Superior temporal gyrus (tissue), 1 donor: Measurements from ENCODE around the gene SCFD2.
"Not testable (repeated sequence)": the region's sequence is repeated elsewhere in the genome, so short reads cannot be mapped to it uniquely, and the experiment has no call there.

Source experiments
- DNase-seq: peaks from one replicate; pipeline ENCODE4 v3.0.0-alpha.2; 2016; ENCODE audit errors: extremely low spot score

SCFD2 gene

DNA sequence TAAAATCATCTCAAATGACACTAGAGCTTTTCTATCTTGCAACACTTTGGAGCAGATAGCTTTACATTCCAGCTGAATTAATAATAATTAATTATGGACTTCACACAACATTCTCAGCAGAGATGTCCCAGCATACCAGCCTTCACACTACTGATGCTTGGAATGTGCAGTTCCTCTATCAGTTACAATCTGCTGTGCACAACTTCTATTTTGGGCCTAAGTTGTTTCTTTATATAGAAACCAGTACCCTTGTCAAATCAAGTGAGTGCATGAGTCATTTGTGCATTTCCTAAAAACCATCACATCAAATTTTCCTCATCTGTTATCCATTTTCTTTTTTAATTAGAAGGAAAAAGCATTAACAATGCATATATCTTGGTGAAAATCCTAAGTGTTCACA, 512.5 kb downstream of the SCFD2 start:
- DNase-seq = peak; percentile 75

DNA sequence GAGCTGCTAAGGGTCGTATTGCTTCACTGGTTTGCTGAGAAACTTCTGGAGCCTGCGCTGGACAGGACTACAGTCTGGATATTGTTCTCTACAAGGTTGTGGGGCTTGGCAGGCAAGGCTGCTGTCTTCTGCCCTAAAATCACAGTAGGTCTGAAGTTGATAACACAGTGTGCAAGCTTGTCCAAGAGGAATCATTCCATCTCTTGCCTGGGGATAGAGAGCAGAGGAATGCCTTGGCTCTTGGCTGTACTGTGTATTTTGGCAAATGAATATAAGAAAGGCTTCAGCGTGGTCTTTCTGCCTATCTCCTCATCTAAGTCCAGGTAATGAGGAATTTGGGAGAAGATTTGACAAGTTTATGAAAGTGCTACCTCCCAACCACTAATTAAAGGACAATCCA, 513.1 kb downstream of the SCFD2 start:
- DNase-seq = no peak

DNA sequence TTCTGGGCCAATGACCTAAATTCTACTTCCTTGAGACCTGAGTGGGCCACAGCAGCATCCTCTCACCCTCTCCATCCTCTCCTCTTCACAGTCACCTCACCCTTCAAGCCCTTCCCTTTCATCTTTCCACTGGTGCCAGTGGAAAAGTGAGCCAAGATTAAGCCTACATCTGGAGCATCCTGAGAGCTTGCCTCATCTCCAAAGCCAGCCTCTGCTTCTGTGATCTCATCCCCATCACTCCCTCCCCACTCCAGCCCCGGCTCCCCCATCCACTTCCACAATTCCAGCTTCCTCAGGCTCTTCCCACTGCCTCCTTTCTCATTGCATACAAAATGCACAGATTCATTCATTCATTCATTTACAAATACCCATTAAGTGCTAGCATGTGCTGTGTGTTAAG, 513.8 kb downstream of the SCFD2 start:
- no peak for DNase-seq

DNA sequence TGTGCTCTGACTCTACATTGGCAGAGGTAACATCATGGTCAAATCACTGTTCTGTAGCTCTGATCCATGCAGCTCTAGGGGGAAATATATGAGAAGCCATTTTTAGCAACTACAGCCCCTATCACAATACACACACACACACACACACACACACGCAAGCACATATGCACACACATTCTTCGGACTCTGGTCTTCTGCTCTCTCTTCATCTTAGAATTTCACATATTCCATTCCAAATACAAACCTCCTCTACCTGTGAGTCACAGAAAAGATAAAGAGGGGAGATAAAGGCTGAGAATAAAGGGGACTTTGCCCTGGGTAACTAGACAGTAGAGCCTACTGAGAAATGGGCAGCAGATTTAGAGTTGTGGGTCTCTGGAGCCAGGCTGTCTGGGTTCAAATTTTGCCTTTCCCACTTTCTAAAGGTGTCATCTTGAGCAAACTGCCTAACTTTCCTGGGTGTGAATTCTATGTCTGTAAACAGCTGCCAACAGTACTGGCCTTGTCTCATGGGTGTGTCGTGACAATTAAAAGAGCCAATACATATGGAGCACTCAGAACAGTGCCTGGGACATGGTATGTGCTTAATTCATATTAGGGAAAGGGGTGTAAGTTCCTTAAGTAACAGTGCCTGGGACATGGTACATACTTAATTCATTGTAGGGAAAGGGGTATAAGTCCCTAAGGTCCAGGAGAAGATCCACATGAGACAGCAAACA, 515.3 kb downstream of the SCFD2 start:
- no peak for DNase-seq

DNA sequence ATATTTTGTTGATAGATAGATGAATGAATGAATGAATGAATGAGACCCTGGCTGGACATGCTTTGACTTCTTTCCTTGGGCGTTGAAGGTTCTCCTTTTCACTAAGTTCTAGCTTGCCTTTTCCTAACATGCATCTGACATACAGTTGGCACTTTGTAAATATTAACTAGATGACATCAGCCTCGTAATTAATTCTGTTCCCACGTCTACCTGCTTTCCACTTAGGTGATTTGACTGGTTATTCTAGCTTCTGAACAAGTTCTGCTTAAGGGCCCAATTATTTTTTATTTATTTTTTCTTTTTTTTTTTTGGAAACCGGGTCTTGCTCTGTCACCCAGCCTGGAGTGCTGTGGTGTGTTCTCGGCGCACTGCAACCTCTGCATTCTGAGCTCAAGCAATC, 517.6 kb downstream of the SCFD2 start:
- DNase-seq = no peak

DNA sequence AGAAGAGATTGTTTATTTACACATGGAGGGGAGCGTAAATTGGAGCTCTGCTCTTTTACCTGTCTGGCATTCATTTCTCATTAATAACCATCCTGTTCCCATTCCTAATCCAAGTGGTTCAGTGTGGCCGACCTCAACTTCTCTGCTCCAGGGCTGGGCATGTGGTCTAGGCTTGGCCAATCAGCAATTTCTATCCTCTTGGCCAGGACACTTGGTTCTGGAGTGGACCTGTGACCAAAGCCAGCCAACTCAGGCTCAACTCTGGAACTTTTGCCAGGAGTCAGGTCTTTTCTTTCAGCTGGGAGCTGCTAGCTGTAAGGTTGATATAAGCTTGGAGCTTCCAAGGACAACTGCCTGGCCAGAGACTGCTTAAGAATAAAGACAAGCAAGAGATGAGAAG, 519.4 kb downstream of the SCFD2 start:
- DNase-seq = peak; percentile 7

DNA sequence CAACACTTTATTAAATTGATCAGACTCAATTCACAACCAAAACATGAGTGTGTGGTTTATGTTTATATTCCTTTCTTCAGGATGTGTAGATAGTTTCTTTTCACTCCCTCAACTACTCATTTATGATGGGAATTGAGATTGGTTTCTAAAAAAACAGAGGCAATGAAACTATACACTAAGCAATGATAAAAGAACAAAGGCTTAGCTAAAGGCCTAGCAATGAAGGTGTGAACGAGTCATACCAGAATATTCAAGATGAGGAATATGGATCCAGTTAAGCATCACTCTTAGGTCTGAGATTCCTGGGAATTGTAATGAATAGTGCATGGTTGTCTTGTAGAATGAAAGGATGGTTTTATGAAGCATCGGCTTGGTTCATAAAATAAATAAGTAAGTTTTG, 521.3 kb downstream of the SCFD2 start:
- DNase-seq = no peak

DNA sequence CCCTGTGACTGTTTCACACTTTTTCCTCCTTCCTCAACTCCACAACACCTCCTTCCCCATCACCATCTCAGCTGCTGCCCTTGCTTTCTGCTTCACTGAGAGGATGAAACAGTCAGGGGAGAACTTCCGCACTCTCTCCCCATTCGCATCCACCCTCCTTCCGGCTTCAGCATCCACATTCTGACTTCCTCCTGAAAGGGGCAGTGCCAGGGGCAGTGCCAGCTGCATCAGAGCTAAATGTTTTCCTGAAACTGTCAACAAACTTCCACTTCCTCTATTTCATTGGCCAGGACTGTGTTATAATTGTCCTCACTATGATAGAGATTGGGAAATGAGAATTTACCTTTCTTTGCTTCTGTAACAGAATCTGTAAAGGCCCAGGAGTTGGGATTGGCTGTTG, 521.9 kb downstream of the SCFD2 start:
- DNase-seq = no peak

DNA sequence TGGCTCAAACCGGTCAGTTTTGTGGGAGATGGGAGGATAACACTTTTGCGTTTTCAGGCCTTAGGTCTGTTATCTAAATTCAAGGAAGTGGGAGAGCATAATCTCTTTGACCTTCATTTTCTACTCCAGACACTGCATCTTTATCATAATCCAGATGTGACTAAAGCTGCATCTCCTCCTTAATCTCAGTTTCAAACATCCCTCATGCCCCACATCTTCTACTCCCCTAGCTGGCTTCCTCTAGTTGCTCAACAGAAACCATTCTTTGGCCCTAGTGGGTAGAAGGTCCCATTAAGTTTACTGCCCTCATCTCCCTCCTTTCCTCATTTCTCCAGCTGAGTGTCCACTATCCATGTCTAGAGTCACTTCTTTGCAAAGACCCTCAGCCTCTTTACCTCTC, 522.5 kb downstream of the SCFD2 start:
- DNase-seq = no peak

DNA sequence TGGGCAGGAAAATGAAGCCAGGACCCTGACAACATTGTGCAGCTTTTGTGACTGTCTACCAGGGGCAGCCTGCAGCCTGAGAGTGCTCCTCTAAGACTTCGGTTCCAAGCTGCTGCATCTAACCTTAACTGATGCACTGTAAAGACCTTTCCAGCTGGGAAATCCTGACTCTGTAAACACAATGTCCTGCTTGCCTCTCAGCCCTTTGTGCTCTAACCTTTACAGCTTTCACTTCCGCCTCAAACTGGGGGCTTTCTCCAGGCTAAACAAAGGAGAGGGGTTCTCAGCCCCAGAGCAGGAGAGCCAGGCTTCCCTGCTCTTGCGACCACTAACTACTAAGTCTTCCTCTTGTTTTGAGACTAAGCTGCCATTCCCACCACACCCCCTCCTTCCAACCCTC, 523.1 kb downstream of the SCFD2 start:
- no peak for DNase-seq

DNA sequence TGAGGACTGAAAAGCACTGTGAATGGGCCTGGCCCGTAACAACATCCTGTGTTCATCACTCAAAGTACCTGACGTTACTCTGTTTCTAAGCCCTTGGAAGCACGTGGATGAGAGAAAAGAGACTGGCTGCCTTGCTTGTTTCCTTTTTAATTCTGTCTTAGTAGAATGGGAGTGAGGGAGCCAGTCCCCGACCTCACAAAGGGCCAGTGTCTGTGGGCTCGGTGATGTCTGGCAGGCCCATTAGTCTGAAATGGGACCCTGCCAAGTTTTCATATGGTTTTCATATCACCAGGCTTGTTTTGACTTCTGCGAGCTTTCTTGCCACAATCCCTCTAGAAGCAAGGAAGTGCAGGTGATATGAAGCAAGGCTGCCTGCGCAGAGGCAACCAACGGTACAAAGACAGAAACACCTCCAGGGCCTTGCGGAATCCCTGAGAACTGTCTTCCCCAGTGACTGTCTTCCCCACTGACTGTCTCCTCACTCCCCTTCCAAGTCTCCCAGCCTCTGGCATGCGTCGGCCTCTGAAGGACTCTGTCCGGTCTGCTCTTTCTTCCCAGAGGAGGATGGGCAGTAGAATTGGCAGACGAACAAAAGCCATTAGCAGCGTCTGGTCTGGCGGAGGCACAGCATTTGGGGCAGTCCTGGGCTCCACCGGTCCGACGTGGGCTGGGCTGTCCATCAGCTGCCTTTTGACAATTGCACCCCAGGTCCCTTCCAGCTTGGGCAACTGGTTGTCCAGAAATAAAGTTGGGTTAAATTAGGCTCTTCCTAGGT, 524.0 kb downstream of the SCFD2 start:
- peak; percentile 45 for DNase-seq

DNA sequence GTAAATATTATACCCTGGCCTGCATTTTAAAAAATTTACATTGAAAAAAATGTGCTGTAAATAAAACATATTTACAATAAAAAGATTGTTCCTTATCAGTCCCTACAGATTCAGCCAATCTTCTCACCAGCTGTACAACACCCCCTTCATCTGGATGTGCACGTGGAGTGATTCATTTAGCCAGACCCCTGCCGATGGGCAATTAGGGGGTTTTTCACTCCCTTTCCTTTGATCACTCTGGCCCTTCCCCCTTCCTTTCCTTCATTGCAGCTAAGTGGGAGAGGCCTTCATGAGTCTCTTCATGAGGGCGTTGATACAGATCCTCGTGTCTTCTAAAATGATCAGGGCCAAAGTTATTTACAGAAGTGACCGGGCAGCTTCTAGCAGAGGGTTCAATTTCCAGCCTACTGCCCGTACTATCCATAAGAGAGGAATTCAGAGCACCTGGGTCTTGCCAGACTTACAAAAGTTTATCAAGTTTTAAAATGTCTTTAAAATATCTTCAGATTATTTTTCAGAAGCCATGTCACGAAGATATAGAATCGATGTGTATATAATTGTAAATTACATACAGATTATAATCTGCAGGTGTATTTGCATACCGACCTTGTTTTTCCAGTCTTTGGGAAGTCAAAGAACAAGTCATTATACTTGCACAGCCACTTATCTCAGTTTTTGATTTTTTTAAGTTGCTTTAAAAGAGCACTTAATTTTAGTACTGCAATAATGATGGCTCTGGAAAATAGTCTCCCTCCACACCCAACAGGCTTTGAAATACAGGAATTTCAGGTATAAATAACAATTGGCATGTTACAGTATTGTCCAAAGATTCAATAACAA, 525.1 kb downstream of the SCFD2 start:
- DNase-seq = peak; percentile 6

DNA sequence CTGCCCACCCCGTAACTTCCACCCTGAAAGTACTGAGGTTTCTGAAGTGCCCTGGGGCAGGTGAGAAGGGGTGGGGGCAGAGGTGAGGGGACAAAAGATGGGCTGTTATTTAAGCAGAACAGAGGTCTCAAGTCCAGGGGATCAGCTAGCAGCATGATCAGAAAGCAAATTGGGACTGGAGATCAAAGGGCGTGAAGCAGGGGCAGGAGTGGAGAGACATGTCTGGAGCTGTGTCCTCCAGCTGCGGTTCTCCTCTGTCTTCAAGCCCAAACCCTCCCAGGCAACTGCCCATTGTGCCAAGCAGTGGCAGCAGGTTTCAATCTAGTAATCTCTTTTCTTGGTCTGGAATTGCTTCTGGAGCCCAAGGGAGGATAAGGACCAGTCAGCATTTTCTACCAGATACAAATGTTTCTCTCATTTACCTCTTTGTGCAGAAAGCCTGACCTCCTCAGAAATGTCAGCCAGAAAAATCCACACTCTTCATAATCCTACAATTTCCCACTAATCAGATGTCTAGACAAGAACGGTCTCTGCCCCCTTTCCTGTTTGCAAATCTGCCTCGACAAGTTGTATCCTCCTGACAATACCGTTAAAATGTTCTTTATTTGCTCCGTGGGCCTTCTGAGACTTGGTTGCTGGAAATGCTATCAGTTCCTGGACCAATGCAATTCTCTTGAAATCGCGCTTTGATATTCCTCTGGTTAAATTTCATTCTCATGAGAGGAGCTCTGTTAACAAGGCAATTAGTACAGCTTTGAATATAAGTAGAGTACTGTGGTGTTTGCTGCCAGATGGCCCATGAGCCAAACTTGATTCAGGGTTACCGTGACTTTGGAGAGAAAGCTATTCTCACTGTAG, 526.9 kb downstream of the SCFD2 start:
- DNase-seq = peak; percentile 4

DNA sequence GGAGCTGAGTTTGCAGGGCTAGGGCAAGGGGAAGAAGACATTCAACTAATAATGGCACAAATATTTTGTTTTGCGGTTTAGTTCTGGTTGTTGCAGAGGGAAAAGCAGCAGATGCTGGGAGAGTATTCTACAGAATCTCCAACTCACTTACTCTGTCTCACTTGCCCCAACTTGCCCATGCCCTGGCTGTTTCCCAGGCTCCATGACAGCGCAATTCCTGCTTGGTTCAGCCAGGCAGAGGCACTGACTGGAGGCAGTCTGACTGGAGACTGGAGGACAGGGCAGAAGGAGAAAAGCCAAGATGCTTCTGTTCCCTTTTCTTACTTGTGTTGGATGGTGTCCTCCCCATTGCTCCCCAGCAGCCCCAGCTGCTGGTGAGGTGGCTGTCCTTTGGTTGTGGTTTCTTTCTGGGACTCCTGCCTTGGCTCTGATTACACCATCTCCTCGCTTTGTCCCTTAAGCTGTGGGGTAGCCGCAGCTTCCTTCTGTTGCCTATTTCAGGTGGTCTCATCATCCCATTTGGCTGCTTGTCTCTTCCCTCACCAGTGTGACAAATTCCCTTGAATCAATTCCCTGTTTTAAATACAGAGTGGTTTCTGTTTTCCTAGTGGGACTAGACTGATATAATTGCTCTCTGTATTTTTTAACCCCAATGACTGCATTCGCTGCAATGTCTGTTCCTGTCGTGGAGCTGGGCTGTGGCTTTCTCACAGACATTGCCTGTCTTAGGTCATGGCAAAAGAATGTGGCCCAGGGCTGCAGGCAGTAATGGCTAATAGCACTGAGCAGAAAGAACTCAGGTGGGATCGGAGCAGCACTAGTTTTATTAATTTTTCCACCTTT, 527.9 kb downstream of the SCFD2 start:
- DNase-seq = peak; percentile 7

DNA sequence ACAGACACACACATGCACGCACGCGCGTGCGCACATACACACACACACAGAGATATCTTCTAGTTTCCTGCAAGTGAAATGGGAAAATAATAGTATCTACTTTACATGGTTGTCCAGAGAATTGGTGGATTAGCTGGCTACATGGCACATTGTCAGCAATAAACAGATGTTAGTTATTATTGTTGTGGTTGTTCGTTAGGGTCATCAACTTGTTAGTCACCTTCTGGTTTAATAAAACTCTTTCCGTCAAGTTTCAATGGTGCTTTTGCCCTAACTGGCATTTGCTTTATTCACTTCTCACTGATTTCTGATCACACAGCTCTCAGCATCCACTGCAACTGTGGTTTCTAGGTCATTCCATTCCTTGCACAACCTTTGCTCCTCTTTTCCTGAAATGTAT, 529.2 kb downstream of the SCFD2 start:
- no peak for DNase-seq

DNA sequence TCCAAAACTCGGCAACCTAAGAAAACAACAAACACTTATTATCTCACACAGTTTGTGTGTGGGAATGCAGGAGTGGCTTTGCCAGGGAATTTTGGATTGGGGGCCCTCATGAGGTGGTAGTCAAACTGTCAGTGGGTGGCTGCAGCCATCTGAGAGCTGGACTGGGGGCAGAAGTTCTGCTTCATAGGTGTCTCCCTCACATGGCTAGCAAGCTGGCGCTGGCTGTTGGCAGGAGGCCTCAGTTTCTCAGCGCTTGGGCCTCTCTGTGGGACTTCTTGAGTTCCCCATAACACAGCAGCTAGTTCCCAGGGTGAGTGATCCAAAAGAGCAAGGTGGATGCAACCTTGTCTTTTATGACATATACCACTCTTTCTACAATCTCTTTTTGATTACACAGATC, 529.7 kb downstream of the SCFD2 start:
- DNase-seq = no peak

DNA sequence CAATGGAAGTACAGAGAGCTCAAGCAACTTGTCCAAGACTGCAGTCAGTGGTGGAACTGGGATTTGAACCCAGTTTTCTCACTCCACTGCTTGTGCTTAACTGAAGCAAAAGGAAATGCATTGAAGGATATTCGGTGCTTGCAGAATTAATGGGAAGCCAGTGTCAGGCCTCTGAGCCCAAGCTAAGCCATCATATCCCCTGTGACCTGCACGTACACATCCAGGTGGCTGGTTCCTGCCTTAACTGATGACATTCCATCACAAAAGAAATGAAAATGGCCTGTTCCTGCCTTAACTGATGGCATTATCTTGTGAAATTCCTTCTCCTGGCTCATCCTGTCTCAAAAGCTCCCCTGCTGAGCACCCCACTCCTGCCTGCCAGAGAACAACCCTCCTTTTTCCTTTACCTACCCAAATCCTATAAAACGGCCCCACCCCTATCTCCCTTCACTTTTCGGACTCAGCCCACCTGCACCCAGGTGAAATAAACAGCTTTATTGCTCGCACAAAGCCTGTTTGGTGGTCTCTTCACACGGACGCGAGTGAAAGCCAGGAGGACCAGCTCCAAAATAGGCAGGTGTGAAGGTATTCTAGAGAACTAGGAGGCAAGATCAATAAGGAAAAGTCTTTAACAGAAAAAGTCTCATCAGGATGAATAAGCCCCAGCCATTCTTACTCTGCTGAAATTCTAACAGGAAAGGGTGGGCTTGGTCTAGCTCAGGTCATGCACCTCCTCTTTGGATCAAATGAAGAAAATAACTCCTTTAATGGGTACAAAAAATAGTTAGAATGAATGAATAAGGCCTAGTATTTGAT, 531.0 kb downstream of the SCFD2 start:
- not testable (repeated sequence) for DNase-seq

DNA sequence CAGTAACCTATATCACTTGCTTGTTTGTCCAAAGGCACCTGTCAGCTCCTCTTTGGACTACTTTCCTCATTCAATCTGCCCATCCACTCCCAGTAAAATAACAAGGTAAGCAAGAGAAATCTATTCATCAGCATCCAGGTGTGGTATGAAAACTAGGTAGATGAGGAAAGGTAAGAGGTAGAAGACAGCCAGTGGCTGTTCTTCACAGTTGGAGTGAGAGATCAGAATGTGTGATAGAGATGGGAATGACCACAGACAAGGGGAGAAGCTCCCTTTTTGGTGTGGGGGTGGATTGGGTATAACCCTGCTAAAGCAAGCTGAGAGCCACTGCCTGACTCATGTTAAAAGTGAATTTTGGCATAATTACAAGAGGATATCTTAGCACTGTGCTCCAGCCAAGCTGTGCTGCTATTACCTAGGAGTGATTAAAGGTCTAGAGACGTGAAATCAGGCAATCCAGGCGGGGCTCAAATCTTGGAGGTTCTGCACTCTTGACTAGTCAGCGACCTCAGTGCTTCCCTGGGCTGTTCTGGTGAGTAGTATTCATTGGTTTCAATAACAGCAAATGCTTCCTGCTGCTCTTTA, 531.8 kb downstream of the SCFD2 start:
- DNase-seq = no peak

DNA sequence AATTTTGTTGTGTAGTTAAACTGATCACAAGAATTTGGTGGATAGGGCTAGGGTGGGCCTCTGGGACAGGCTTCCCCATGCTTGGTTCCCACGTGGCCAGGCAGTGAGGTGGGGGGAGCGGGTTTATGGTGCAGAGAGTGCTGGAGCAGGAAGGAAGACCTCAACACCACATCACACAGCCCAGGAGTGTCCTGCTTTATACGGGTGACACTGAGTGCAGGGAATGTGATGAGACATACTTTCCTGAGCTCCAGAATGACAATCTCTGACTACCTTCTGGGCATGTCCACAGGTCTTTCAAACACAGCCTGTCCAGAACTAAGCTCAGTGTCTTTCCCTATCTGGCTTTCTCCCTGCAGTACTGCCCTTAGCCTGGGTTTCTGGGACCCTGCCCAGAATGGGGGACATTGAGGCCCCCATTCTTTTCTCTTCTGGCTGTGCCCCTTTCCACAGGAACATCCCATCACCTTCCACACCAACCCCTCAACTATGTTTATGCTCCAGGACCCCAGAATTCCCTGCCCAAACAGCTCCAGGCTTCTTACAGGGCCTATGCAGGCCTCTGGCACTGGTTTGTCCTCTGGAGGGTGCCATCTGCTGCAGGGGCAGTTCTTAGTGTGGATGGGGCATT, 540.3 kb downstream of the SCFD2 start:
- no peak for DNase-seq
